T-helper 1 cell treated with Interleukin-12 subunit alpha and Interleukin-12 subunit beta and Interleukin-4 antibody, amounts not matched to agents 30 μg/mL and 1 μg/mL, for 36 hours (primary cell): ENCODE measurements around the gene GSTM4.

Experiments used
- H3K27ac Mint-ChIP-seq: one replicate; pipeline ENCODE4 v1.8.0; 2021; ENCODE audit warnings: mild to moderate bottlenecking, mixed read lengths
- H3K27me3 Mint-ChIP-seq: one replicate; pipeline ENCODE4 v1.8.0; 2021; ENCODE audit warnings: low read depth, mixed read lengths
- H3K36me3 Mint-ChIP-seq: one replicate; pipeline ENCODE4 v1.8.0; 2021; ENCODE audit warnings: low read depth, mixed read lengths
- H3K4me1 Mint-ChIP-seq: one replicate; pipeline ENCODE4 v1.8.0; 2021; ENCODE audit warnings: low read depth, mixed read lengths
- H3K4me3 Mint-ChIP-seq: one replicate; pipeline ENCODE4 v1.8.0; 2021; ENCODE audit warnings: mild to moderate bottlenecking, moderate library complexity, mixed read lengths
- H3K9me3 Mint-ChIP-seq: one replicate; pipeline ENCODE4 v1.8.0; 2021; ENCODE audit warnings: mixed read lengths

GSTM4 gene

DNA sequence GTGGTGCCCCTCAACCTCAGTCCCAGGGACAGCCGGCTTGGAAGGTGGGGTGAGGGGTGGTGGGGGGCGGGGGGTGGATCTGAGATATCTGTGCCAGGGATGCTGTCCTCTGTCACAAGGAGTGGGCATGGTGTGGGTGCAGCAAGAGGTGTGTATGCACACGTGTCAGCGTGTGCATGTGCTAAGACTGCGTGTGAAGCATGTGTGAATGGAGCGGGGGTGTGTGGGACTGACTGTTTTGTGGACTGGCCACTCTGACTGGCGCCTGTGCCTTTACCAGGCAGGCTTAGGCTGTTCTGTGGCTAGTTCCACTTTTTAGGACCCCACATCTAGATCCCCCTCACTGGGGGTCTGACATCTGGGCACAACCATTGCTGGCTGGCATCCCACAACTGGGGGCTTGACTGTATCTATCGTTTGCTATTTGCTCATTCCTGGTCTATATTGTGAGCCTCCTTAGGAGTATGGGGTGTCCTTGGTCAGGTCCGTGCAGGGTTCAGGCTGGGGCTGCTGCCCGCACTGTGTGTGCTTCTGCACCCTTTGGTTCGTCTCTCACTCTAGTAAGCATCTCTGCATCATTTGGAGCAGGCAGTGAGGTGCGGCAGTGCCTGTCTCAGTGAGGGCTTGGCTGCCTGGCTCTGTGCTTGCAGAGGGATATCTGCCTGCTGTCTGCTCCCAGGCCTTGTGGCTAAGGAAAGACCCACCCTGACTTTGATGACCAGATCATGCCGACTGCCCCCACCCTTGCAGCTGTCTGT lies 34.3 kb upstream of the GSTM4 start:
- H3K9me3 Mint-ChIP-seq, result no peaks in the 10 kb centered on the region
- H3K4me1 Mint-ChIP-seq, result peaks cover 57% of the 10 kb centered on the region
- H3K27me3 Mint-ChIP-seq, result no peaks in the 10 kb centered on the region
- H3K27ac Mint-ChIP-seq, result peak overlapping the region; percentile 94
- peak overlapping the region; percentile 96 for H3K4me3 Mint-ChIP-seq
- H3K36me3 Mint-ChIP-seq, result peaks cover 11% of the 10 kb centered on the region

DNA sequence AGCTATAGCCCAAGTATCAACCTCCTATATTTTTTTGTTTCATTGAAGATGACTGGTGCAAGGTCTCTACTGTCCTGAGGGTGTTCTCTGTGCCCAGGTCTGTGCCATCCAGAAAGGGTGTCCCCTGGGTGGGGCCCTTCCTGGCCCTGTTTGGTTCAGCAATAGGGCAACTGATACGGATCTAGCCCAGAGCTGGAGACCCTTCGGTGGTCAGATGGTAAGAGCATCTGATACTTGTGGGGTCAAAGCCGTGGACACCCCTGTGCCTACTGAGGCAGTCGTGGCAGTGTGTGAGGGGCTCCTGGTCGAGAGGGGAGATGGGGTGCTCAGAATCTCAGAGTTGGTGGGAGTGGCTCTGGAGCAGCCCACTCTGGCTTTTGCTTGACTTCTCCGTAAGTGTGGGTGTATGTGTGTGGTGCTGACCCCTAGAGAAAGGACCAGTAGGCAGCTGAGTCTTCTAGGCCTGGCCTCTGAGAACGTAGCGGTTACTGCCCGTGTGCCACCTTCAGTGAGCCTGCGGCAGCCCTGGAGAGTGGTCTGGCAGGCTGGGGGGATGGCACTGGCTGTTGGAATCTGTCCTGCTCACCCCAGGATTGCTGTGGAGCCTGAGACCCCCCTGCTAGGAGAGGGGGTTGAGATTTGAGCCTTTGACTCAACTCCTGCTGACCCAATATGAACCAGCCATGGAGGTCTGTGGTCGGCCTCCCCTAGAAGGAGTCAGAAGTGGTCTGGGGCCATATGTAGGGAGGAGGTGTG lies 33.6 kb upstream of the GSTM4 start:
- H3K9me3 Mint-ChIP-seq, result no peaks in the 10 kb centered on the region
- H3K27me3 Mint-ChIP-seq, result no peaks in the 10 kb centered on the region
- peak overlapping the region; percentile 96 for H3K4me3 Mint-ChIP-seq
- H3K36me3 Mint-ChIP-seq, result peaks cover 15% of the 10 kb centered on the region
- peak overlapping the region; percentile 84 for H3K27ac Mint-ChIP-seq
- peaks cover 53% of the 10 kb centered on the region for H3K4me1 Mint-ChIP-seq

- Mint-ChIP-seq H3K4me1 (peaks cover 49% of the 10 kb centered on the region), H3K27me3 (no peaks in the 10 kb centered on the region), H3K4me3 (peak overlapping the region; percentile 7), H3K9me3 (no peaks in the 10 kb centered on the region), H3K27ac (no peak overlapping the region), H3K36me3 (peaks cover 19% of the 10 kb centered on the region)
Observed at GRCh38 chr1:109622895-109623294, 33.0 kb upstream of the GSTM4 start.

DNA sequence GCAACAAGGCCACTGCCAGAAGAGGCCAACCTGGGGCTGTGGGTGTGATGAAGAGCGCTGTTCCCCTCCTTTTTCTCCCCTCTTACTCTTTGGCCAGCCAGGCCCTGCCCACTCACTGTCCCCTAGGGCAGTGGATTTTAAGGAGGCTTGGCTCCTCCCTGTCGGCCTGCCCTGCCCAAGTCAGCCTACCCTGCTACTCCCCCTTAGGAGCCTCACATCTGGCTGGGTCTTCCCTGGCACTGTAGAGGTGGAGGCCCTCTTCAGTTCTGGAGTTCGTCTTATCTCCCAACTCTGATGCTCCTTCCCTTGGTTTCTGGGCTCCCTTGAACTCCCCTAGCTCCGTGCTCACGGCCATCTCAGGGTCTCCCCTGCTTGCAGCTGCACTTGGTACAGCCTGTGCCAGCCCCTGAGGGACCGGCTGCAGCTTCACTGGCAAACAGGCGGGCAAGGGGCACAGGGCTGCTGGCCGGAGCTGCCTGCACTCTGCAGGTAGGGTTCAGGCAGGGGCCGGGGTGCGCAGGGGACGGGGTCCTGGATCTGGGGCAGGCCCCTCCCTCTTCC lies 32.2 kb upstream of the GSTM4 start:
- Mint-ChIP-seq H3K36me3 (peaks cover 21% of the 10 kb centered on the region), H3K9me3 (no peaks in the 10 kb centered on the region), H3K27me3 (no peaks in the 10 kb centered on the region), H3K4me1 (peaks cover 46% of the 10 kb centered on the region), H3K27ac (peak overlapping the region; percentile 81), H3K4me3 (peak overlapping the region; percentile 66)

GRCh38 chr1:109624201-109625010 lies 31.5 kb upstream of the GSTM4 start:
- Mint-ChIP-seq H3K36me3 (peaks cover 20% of the 10 kb centered on the region), H3K27ac (peak overlapping the region; percentile 81), H3K27me3 (no peaks in the 10 kb centered on the region), H3K9me3 (no peaks in the 10 kb centered on the region), H3K4me1 (peaks cover 39% of the 10 kb centered on the region), H3K4me3 (peak overlapping the region; percentile 31)

DNA sequence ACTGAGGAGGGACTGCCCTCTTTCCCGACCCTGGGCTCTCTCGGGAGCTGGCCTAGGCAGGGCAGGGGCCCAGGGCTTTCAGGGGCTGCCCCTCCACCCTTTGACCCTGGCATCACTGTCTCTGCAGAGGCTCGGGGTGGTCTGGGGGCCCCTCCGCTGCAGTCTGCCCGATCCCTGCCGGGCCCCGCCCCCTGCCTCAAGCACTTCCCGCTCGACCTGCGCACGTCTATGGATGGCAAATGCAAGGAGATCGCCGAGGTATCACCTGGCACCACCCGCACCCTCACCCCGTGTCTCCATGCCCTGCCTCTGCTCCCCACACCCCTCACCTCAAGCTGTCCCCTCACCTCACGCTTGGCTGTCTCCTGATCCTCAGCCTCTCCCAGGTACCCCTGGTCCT lies 30.7 kb upstream of the GSTM4 start:
- H3K4me1 Mint-ChIP-seq, result peaks cover 37% of the 10 kb centered on the region
- no peak overlapping the region for H3K27ac Mint-ChIP-seq
- no peaks in the 10 kb centered on the region for H3K27me3 Mint-ChIP-seq
- H3K4me3 Mint-ChIP-seq, result no peak overlapping the region
- H3K36me3 Mint-ChIP-seq, result peaks cover 22% of the 10 kb centered on the region
- H3K9me3 Mint-ChIP-seq, result no peaks in the 10 kb centered on the region

DNA sequence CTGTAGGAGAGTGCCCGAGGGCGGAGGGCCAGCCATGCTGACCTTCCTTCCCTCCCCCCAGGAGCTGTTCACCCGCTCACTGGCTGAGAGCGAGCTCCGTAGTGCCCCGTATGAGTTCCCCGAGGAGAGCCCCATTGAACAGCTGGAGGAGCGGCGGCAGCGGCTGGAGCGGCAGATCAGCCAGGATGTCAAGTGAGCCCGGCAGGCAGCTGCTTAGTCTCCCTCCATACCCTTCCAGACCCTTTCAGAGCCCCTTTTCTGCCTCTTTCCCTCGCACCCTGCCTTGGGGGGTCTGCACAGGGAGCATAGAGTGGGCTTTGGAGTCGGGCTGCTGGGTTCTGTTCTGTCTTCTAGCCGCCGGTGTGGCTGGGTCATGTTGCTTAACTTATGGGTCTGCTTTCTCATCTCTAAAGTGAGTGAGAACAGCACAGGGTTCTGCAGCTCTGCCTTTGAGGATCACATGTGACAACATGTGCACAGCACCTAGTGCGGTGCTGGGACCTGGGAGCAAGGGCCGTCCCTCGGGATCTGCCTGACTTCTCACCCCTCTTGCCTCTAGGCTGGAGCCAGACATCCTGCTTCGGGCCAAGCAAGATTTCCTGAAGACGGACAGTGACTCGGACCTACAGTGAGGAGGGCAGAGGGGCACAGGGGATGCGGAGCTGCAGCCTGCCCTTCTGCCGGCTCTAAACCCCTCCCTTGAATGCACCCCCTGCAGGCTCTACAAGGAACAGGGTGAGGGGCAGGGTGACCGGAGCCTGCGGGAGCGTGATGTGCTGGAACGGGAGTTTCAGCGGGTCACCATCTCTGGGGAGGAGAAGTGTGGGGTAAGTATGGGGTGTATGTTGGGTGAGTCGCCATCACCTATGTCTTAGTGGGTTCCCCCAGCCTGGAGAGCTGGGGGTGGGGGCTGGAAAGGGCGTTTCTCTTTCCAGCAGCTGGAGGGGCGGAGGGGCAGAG lies 30.0 kb upstream of the GSTM4 start:
- Mint-ChIP-seq H3K27ac (no peak overlapping the region), H3K9me3 (no peaks in the 10 kb centered on the region), H3K36me3 (peaks cover 22% of the 10 kb centered on the region), H3K4me1 (peaks cover 37% of the 10 kb centered on the region), H3K4me3 (no peak overlapping the region), H3K27me3 (no peaks in the 10 kb centered on the region)

DNA sequence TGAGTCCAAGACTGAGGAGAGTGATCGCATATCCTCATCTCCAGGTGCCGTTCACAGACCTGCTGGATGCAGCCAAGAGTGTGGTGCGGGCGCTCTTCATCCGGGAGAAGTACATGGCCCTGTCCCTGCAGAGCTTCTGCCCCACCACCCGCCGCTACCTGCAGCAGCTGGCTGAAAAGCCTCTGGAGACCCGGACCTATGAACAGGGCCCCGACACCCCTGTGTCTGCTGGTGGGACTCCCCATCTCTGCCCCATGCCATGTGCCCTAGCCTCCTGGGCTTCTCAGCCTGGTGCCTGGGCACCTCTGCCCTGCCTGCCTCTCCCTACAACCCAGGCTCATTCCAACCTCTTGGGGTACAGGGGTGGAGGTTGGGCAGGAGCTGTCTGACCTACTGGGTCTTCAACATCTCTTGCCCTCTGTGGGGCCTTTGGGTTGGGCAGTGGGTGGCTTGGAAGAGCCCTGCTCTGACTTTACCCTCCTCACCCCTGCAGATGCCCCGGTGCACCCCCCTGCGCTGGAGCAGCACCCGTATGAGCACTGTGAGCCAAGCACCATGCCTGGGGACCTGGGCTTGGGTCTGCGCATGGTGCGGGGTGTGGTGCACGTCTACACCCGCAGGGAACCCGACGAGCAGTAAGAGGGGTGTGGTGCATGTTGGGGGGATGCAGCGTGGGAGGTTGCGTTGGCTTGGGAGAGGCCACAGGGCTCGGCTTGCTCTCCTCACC lies 29.1 kb upstream of the GSTM4 start:
- no peak overlapping the region for H3K27ac Mint-ChIP-seq
- peaks cover 31% of the 10 kb centered on the region for H3K4me1 Mint-ChIP-seq

DNA sequence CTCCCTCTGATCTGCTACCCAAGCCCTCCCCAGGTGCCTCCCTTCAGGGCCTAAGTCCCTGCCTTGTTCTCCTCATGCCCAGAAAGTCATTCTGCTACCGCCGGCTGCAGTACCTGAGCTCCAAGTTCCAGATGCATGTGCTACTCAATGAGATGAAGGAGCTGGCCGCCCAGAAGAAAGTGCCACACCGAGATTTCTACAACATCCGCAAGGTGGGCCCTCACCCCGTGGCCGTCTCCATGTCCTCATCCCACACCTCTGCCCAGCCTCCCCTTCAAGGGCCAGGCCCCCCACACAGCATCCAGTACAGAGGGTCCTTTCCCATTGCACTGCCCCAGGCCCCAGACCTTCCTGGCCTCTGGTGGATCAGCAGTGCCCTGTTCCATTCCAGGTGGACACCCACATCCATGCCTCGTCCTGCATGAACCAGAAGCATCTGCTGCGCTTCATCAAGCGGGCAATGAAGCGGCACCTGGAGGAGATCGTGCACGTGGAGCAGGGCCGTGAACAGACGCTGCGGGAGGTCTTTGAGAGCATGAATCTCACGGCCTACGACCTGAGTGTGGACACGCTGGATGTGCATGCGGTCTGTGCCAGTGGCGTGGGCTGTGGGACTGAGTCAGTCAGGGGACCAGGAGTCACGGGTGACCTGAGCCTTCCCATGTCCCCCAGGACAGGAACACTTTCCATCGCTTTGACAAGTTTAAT lies 28.1 kb upstream of the GSTM4 start:
- H3K9me3 Mint-ChIP-seq, result no peaks in the 10 kb centered on the region
- peaks cover 21% of the 10 kb centered on the region for H3K4me1 Mint-ChIP-seq
- no peak overlapping the region for H3K4me3 Mint-ChIP-seq
- peaks cover 24% of the 10 kb centered on the region for H3K36me3 Mint-ChIP-seq
- no peak overlapping the region for H3K27ac Mint-ChIP-seq
- H3K27me3 Mint-ChIP-seq, result no peaks in the 10 kb centered on the region

More for the DNA sequence above, 29.1 kb upstream of the GSTM4 start:
- Mint-ChIP-seq H3K9me3 (no peaks in the 10 kb centered on the region), H3K4me3 (no peak overlapping the region), H3K27me3 (no peaks in the 10 kb centered on the region), H3K36me3 (peaks cover 22% of the 10 kb centered on the region)

DNA sequence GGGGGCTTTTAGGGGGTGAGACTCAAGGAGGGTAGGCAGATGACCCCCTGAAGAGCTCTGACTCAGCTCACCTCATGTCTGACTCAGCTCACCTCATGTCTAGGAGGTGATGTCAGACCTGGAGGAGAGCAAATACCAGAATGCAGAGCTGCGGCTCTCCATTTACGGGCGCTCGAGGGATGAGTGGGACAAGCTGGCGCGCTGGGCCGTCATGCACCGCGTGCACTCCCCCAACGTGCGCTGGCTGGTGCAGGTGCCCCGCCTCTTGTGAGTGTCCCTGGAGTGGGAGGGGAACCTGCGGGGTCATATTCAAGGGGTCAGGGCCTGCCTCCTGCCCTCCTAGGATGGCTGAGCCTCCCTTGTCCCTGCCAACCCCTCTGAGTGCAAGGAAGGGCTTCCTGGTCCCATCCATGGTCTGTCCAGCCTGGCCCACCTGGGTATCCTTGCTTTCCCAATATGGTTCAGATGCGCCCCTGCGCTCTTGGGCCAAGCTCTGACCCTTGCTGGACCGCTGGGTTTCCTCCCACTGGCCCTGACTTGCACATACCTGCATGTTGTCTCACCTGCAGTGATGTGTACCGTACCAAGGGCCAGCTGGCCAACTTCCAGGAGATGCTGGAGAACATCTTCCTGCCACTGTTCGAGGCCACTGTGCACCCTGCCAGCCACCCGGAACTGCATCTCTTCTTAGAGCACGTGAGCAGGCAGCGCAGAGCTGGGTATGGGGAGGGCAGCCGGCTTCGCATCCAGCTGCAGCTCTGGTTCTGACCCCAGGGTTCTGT lies 27.2 kb upstream of the GSTM4 start:
- Mint-ChIP-seq H3K36me3 (peaks cover 24% of the 10 kb centered on the region), H3K27me3 (no peaks in the 10 kb centered on the region), H3K9me3 (no peaks in the 10 kb centered on the region), H3K27ac (no peak overlapping the region), H3K4me3 (no peak overlapping the region), H3K4me1 (peaks cover 13% of the 10 kb centered on the region)

GRCh38 chr1:109629372-109630030 lies 26.4 kb upstream of the GSTM4 start:
- Mint-ChIP-seq H3K27ac (no peak overlapping the region), H3K9me3 (no peaks in the 10 kb centered on the region), H3K27me3 (no peaks in the 10 kb centered on the region), H3K4me1 (peaks cover 9% of the 10 kb centered on the region), H3K36me3 (peaks cover 24% of the 10 kb centered on the region), H3K4me3 (no peak overlapping the region)
